Skeletal muscle tissue (tissue), 4 donors: Measurements from ENCODE around the gene SLC39A3. TPM values are rescaled to one million over a fixed set of nuclear protein-coding genes. Genes with fewer than 3 reads are reported as not detected.

Source experiments
- H3K27ac ChIP-seq: one replicate; pipeline ENCODE4 v1.7.0; 2013; ENCODE audit warnings: mild to moderate bottlenecking, low read depth, low read length, inconsistent platforms
- H3K27me3 ChIP-seq, 3 donors: one replicate each; pipeline ENCODE4 v1.7.0; 2013; ENCODE audit warnings: low read length in 3 of 3; ENCODE audit not compliant: control insufficient read depth in 3 of 3, insufficient read depth in 3 of 3
- H3K36me3 ChIP-seq, 3 donors: one replicate each; pipeline ENCODE4 v1.7.0; 2013; ENCODE audit warnings: low read length in 3 of 3; ENCODE audit not compliant: control insufficient read depth in 3 of 3, insufficient read depth in 3 of 3
- H3K4me1 ChIP-seq, 3 donors: one replicate each; pipeline ENCODE4 v1.7.0; 2013; ENCODE audit warnings: low read length in 3 of 3, mild to moderate bottlenecking in 3 of 3; ENCODE audit not compliant: control insufficient read depth in 3 of 3, insufficient read depth in 3 of 3
- H3K4me3 ChIP-seq, 3 donors: one replicate each; pipeline ENCODE4 v1.7.0; 2013; ENCODE audit warnings: low read length in 3 of 3
- H3K9ac ChIP-seq, 3 donors: one replicate each; pipeline ENCODE4 v1.7.0; 2013; ENCODE audit warnings: low read length in 3 of 3, mild to moderate bottlenecking in 3 of 3, moderate library complexity in 2 of 3, low read depth in 1 of 3
- H3K9me3 ChIP-seq, 3 donors: one replicate each; pipeline ENCODE4 v1.7.0; 2013; ENCODE audit warnings: low read length in 3 of 3; ENCODE audit not compliant: control insufficient read depth in 3 of 3
- total RNA-seq: library from RNA; depleted of rRNA; stranded (reverse); fragments of >200 nt; gene quantifications from one replicate; pipeline ENCODE4 v1.2.3, GENCODE V29; 2014
- donor health status: Osteomylitis.

The SLC39A3 gene
- total RNA-seq, 1 donor from 2014 or later, result 8.4 TPM

DNA sequence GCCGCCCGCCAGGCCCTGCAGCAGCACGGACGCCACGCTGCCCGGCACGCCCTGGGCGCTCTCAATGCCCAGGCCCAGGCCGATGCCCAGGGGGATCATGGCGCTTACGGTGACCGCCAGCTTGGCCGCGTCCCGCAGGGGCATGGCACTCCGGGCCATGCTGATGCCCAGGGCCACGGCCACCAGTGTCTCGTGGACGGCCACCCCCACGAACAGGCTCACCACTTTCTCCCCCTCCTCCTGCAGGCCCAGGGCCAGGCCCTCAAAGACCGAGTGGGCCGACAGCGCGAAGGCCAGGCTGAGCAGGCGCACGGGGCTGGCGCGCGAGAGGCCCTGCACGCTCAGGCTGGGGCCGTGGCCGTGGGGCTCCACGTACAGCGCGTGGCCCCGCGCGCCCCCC lies 6.9 kb downstream of the SLC39A3 start:
- Histone ChIP-seq H3K27me3 (peaks cover 4 to 9% (median 7%) of the 10 kb centered on the region in 3 donors), H3K36me3 (peaks cover 28 to 34% (median 33%) of the 10 kb centered on the region in 3 donors), H3K27ac (no peak overlapping the region)

DNA sequence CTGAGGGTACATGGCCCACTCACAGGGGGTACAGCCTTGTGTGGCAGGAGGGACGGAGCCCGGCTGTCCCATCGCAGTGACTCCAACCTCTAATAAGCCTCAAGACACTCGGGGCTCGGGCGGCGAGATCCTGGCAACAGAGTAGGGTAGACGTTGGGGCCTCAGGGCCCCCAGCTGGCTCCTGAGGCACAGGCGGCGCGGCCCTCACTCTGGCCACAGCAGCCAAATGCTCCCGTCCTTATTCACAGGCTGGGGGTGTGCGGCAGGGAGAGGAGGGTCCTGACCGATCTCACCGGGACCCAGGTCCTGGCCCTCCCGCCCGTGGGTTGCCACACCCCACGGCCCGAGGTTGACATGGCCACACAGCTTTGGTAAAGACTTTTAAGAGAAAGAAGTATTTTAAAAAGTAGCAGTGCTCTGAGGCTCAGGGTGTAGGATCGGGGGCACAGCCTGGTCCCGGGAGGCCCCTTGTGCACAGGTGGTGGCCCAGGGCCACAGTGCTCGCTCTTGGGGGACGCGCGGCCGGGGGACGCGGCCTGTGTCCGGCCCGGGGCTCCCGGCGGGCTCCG lies 7.6 kb downstream of the SLC39A3 start:
- no peaks in the 10 kb centered on the region for H3K4me1 ChIP-seq
- H3K9ac ChIP-seq, result no peak overlapping the region
- peaks cover 0 to 5% (median 0%) of the 10 kb centered on the region in 3 donors for H3K9me3 ChIP-seq
- peaks cover 28 to 34% (median 33%) of the 10 kb centered on the region in 3 donors for H3K36me3 ChIP-seq
- no peak overlapping the region for H3K4me3 ChIP-seq
- H3K27me3 ChIP-seq, result peaks cover 9 to 16% (median 13%) of the 10 kb centered on the region in 3 donors
- H3K27ac ChIP-seq, result no peak overlapping the region

More for the DNA sequence above, 6.9 kb downstream of the SLC39A3 start:
- Histone ChIP-seq H3K9me3 (peaks cover 0 to 5% (median 0%) of the 10 kb centered on the region in 3 donors), H3K4me3 (no peak overlapping the region), H3K9ac (no peak overlapping the region), H3K4me1 (no peaks in the 10 kb centered on the region)

DNA sequence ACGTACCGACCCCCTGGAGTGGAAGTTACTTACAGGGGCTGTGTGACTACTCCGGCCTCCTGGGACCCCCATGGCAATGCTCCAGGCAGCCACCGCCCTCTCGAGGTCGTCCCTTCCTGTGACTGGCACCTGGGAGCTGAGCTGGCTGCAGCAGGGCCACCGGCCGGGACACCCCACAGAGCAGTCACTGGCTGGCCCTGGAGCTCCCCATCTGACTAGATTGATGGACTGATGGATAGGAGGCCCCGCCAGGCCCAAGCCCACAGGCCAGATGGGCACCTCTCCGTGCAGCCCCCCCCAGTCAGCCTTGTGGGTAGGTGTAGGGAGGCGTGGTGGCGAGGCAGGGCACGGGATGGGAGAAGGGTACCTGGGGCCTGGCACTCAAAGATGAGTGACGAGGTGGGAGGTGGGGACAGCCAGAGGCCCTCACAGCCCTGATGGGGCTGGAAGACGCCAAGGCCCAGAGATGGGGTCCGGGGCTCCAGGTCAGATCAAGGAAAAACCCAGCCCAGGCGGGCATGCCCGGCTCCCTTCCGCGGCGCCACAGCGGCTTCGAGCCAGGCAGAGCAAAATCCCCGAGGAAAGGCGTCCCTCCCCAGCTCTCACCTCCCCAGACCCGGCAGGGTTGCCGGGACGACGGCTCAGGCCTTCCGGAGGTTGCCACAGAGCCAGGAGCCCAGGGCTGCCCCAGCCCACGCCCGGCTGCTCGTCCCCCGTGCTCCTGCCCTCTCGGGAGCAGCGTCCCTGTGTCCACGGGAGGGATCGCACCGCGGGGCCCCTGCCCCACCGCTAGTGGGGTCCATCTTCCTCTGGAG lies 8.4 kb downstream of the SLC39A3 start:
- H3K9me3 ChIP-seq, result peaks cover 0 to 4% (median 0%) of the 10 kb centered on the region in 3 donors
- peaks cover 21 to 26% (median 25%) of the 10 kb centered on the region in 3 donors for H3K36me3 ChIP-seq
- no peak overlapping the region for H3K27ac ChIP-seq
- H3K9ac ChIP-seq, result no peak overlapping the region
- H3K27me3 ChIP-seq, result peaks cover 16 to 23% (median 21%) of the 10 kb centered on the region in 3 donors
- no peaks in the 10 kb centered on the region for H3K4me1 ChIP-seq
- H3K4me3 ChIP-seq, result no peak overlapping the region

DNA sequence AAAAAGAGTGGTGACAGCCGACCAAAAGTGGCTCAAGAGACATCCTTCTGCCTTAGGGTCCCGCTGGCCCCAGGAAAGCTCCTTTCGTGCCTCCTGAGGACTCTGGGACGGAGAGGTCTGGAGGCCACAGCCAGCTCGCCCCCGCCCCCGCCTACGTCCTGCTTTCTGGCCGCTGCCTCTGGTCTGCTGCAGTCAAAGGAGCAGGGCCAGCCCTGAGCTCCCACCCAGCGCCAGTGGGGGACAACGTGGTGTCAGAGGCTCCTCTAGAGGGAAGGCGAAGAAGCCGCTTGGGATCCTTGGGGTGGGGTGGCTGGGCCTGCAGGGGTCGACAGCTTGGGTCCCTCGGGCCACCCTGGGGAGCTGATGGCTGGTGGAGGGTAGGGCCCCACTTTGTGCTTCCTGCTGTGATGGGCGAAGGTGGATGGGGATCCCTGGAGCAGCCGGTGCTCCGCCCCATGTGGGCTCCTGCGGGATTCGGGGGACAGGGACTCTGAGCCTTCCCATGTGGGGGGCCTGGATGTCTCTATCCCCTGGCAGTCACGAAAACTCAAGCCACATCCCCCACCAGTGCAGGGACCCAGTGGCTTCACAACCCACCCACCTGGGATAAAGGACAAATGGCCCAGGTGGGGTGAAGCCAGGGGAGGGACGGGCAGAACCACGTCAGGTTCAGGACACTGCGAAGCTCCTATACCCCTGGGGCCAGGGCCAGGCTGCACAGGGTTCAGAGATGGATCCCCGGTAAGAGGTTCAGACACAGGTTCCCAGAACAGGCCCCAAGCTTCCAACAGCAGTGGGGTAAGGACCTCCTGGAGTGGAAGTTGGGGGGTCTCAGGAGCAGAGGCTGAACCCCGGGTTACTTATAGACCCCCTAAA lies 9.6 kb downstream of the SLC39A3 start:
- no peak overlapping the region for H3K4me3 ChIP-seq
- H3K27ac ChIP-seq, result no peak overlapping the region
- H3K27me3 ChIP-seq, result peaks cover 16 to 32% (median 26%) of the 10 kb centered on the region in 3 donors
- no peak overlapping the region for H3K9ac ChIP-seq
- no peaks in the 10 kb centered on the region for H3K4me1 ChIP-seq
- peaks cover 9 to 14% (median 13%) of the 10 kb centered on the region in 3 donors for H3K36me3 ChIP-seq
- H3K9me3 ChIP-seq, result no peaks in the 10 kb centered on the region

DNA sequence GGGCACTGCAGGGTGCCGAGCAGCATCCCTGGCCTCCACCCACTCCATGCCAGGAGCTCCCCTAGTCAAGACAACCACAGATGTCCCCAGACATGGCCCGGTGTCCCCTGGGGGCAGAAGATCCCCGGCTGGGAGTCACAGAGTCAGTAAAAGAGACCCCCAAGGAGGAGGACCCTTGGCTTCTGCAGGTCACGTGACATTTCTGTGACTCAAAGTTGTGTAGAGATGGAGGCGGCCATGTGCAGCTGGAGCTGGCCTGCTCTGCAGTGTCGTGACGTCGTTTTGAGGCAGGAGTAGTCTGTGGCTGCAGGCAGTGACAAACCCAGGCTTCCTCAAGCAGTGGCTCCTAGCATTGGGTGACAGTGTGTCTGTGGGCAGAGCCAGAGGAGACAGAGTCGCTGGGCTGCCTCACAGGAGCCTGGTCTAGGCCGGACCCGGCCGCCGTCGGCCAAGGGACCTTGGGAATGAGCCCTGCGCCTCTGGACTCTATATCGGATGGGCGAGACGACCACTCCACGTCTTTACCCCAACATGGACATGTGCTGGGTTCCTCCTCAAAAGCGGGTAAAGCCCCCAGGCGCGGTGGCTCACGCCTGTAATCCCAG lies 10.9 kb downstream of the SLC39A3 start:
- Histone ChIP-seq H3K36me3 (peaks cover 0 to 6% (median under 1%) of the 10 kb centered on the region in 3 donors), H3K9ac (no peak overlapping the region), H3K9me3 (no peaks in the 10 kb centered on the region), H3K27ac (no peak overlapping the region), H3K4me1 (no peaks in the 10 kb centered on the region), H3K27me3 (peaks cover 16 to 32% (median 32%) of the 10 kb centered on the region in 3 donors), H3K4me3 (no peak overlapping the region)

DNA sequence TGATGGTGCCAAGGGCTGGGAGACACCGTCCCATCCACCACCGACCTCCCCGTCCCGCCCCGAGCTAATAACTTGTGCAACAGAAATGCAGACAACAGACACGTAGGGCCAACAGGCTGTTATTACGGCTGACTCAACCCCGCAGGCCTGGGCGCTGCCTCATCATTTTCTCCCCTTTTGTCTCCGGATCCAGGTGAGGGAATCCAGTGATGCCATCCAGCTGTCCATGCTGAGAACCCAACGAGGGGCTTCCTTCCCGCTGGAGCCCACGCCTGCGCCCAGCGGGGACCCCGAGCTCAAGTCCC lies 12.2 kb downstream of the SLC39A3 start:
- no peak overlapping the region for H3K27ac ChIP-seq
- H3K36me3 ChIP-seq, result no peaks in the 10 kb centered on the region
- H3K9me3 ChIP-seq, result no peaks in the 10 kb centered on the region
- no peak overlapping the region for H3K4me3 ChIP-seq
- no peak overlapping the region for H3K9ac ChIP-seq
- H3K27me3 ChIP-seq, result peaks cover 22 to 42% (median 36%) of the 10 kb centered on the region in 3 donors
- H3K4me1 ChIP-seq, result peaks cover 5 to 10% (median 9%) of the 10 kb centered on the region in 3 donors

DNA sequence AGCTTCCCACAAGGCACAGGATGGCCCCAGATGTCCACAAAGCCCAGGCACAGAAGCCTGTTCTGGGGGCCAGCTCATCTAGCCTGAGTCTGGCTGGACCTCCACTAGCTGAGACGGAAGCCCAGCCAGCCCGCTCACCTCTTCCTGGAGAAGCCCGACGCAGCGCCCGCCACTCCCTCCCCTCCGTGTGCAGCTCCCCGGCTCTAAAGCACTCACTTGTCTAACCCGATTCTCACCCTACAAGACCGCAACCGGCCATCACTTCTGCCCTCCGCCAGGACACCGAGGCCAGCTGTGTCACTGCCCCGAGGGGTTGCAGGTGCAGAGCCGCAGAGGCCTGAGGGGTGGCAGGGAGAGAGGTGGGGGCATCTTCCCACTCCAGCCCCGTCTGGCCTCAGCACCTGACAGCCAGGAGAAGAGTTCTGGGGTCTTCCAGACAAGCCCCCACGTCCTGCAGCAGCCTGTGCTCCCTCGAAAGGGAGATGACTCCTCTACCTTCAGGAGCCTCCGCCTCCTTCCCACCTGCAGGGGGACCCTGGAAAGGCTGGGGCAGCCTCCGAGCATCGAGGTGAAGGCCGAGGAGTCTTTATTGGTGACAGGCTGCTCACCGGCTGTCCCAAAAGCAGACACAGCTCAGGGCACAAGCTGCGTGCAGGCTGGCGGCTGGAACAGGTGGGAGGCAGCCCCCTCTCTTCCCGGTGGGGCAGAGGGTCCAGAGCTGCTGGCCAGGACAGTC lies 12.7 kb downstream of the SLC39A3 start:
- Histone ChIP-seq H3K36me3 (no peaks in the 10 kb centered on the region), H3K4me3 (no peak overlapping the region), H3K9me3 (no peaks in the 10 kb centered on the region), H3K27ac (no peak overlapping the region), H3K27me3 (peaks cover 27 to 47% (median 39%) of the 10 kb centered on the region in 3 donors), H3K4me1 (peaks cover 5 to 13% (median 11%) of the 10 kb centered on the region in 3 donors), H3K9ac (no peak overlapping the region)

DNA sequence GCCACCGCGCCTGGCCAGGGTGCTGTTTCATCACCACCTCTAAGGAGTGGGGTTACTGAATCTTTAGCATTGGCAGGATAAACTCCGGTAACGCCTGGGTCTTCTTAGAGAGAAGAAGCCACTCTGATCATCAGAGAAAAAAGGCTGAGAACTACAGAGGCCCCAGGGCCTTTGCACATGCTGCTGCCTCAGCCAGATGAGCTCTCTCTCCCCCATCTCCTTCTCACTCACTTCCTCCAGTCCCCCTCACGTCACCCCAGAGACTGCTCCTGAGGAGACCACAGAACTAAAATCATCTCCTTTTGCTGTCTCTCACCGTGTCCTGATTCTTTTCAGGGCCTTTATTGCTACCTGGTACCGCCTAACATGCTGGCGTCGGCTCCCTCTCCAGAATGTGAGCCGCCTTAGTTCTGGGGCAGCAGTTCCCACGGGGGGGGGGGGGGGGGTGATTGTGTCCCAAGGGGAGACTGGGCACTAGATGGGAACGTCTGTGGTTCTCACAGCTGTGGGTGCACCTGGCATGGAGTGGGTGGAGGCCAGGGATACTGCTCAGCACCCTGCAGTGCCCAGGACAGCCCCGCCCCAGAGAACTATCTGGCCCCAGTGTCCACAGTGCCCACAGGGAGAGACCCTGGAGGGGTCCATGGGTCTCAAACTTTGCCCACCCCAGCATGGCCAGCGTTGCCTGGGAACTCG lies 13.5 kb downstream of the SLC39A3 start:
- H3K27me3 ChIP-seq, result peaks cover 33 to 53% (median 42%) of the 10 kb centered on the region in 3 donors
- H3K36me3 ChIP-seq, result no peaks in the 10 kb centered on the region
- no peaks in the 10 kb centered on the region for H3K9me3 ChIP-seq
- H3K27ac ChIP-seq, result no peak overlapping the region
- no peak overlapping the region for H3K4me3 ChIP-seq
- H3K4me1 ChIP-seq, result peaks cover 5 to 13% (median 11%) of the 10 kb centered on the region in 3 donors
- no peak overlapping the region for H3K9ac ChIP-seq
